GM10248 (cell line): Measurements from ENCODE around the gene HOXA3.

ENCODE experiments used
- CTCF ChIA-PET: fragments of 300-600 bp; sonication (Branson Sonifier 250); formaldehyde crosslinking; extraction: SDS; loops from one replicate; lab custom pipeline; 2021; ENCODE audit warnings: antibody characterized with exemption; lab: Yijun Ruan, JAX
- POLR2A ChIA-PET: fragments of 350-650 bp; sonication (Branson Sonifier 250); formaldehyde crosslinking; extraction: SDS; loops from one replicate; lab custom pipeline; 2020; ENCODE audit warnings: antibody characterized with exemption; lab: Yijun Ruan, JAX
- DNase-seq: peaks from one replicate; pipeline ENCODE4 v3.0.0; 2012; ENCODE audit errors: extremely low spot score
- CTCF ChIP-seq: IDR thresholded peaks from 2 replicates; pipeline ENCODE4 v1.5.1; 2012; ENCODE audit warnings: mild to moderate bottlenecking, low read depth; ENCODE audit errors: extremely low read depth, missing control alignments, control extremely low read depth

The HOXA3 gene

GRCh38 chr7:27064159-27064558 is 88.2 kb downstream of the HOXA3 start:
- DNase-seq, result no peak
- CTCF ChIA-PET, result interaction anchor here (0.9 kb wide), 1 partner anchor 34 kb away, joined by 3 read pairs; no protein-coding TSS in a partner anchor
- POLR2A ChIA-PET, result no interaction called here
- no peak for TF ChIP-seq CTCF

GRCh38 chr7:27062946-27063345 is 89.4 kb downstream of the HOXA3 start:
- TF ChIP-seq CTCF, result no peak
- CTCF ChIA-PET, result no interaction called here
- POLR2A ChIA-PET, result no interaction called here
- DNase-seq, result no peak
